ENCODE data around the gene CHD2. TPM values are rescaled to one million over a fixed set of nuclear protein-coding genes. Genes with fewer than 3 reads are reported as not detected.

CHD2 gene
- total and polyA plus RNA-seq, 7 donors = 16.0 to 108 (median 75.9) TPM

- no peak overlapping the region for H3K27ac ChIP-seq
- 85 to 93% methylated on average over 8 of the region's 8 CpGs for WGBS, 2 donors
- peaks cover 0 to 48% (median 40%) of the 10 kb centered on the region in 4 donors for H3K4me1 ChIP-seq
- TF ChIP-seq POLR2A (IDR thresholded peaks at IDR 0.05) = no peak
- no peak for TF ChIP-seq CTCF (IDR thresholded peaks at IDR 0.05)
- no peak for TF ChIP-seq EP300 (IDR thresholded peaks at IDR 0.05)
- TF ChIP-seq POLR2AphosphoS5 (IDR thresholded peaks at IDR 0.05) = no peak
- intact Hi-C loops (cut with DNase I) = no loop called here
- H3K9me3 ChIP-seq = no peaks in the 10 kb centered on the region
- H3K36me3 ChIP-seq = peaks cover 19 to 75% (median 38%) of the 10 kb centered on the region in 4 donors
- H3K27me3 ChIP-seq = no peaks in the 10 kb centered on the region
- no peak overlapping the region for H3K4me3 ChIP-seq
- DNase-seq = no peak
These were observed 124.8 kb downstream of the CHD2 start for GRCh38 chr15:93024716-93025624.

- no peak for TF ChIP-seq EP300 (IDR thresholded peaks at IDR 0.05)
- TF ChIP-seq POLR2A (IDR thresholded peaks at IDR 0.05) = no peak
- no peak for TF ChIP-seq POLR2AphosphoS5 (IDR thresholded peaks at IDR 0.05)
- no peak for TF ChIP-seq CTCF (IDR thresholded peaks at IDR 0.05)
- no peak overlapping the region for H3K27ac ChIP-seq
These were observed 125.5 kb downstream of the CHD2 start for GRCh38 chr15:93025625-93025982.

GRCh38 chr15:93026380-93026817 is 126.3 kb downstream of the CHD2 start:
- Histone ChIP-seq H3K27me3 (no peaks in the 10 kb centered on the region), H3K4me3 (no peak overlapping the region), H3K27ac (peak overlapping the region; percentile 84 to 91 (median 88)), H3K36me3 (peaks cover 14 to 61% (median 25%) of the 10 kb centered on the region in 4 donors), H3K9me3 (no peaks in the 10 kb centered on the region), H3K4me1 (peaks cover 0 to 60% (median 50%) of the 10 kb centered on the region in 4 donors)
- TF ChIP-seq POLR2AphosphoS5 (IDR thresholded peaks at IDR 0.05) (peak in 1 of 4 donors; percentile 24), EP300 (IDR thresholded peaks at IDR 0.05) (no peak), CTCF (IDR thresholded peaks at IDR 0.05) (no peak)
- WGBS, 2 donors = 89 to 94% methylated on average over 9 of the region's 9 CpGs
- DNase-seq = no peak
- intact Hi-C loops (cut with DNase I) = no loop called here

More at GRCh38 chr15:93025625-93025982, 125.5 kb downstream of the CHD2 start:
- no peak overlapping the region for H3K4me3 ChIP-seq
- intact Hi-C loops (cut with DNase I) = no loop called here
- H3K4me1 ChIP-seq = peaks cover 0 to 54% (median 45%) of the 10 kb centered on the region in 4 donors
- DNase-seq = no peak
- H3K36me3 ChIP-seq = peaks cover 14 to 69% (median 31%) of the 10 kb centered on the region in 4 donors
- H3K9me3 ChIP-seq = no peaks in the 10 kb centered on the region
- 52 to 90% methylated on average over 1 of the region's 1 CpG for WGBS, 2 donors
- no peaks in the 10 kb centered on the region for H3K27me3 ChIP-seq

GRCh38 chr15:93027413-93027812 is 127.3 kb downstream of the CHD2 start:
- peaks cover 0 to 60% (median 50%) of the 10 kb centered on the region in 4 donors for H3K4me1 ChIP-seq
- no peaks in the 10 kb centered on the region for H3K9me3 ChIP-seq
- peak; percentile 74 for DNase-seq
- intact Hi-C loops (cut with DNase I) = no loop called here
- H3K27me3 ChIP-seq = no peaks in the 10 kb centered on the region
- no peak overlapping the region for H3K4me3 ChIP-seq
- 87 to 88% methylated on average over 10 of the region's 10 CpGs for WGBS, 2 donors
- TF ChIP-seq POLR2AphosphoS5 (IDR thresholded peaks at IDR 0.05) (peak in 3 of 4 donors; percentile 10 to 33 (median 21)), EP300 (IDR thresholded peaks at IDR 0.05) (no peak), POLR2A (IDR thresholded peaks at IDR 0.05) (no peak)
- H3K27ac ChIP-seq = peak overlapping the region; percentile 84 to 91 (median 88)
- peaks cover 14 to 51% (median 19%) of the 10 kb centered on the region in 4 donors for H3K36me3 ChIP-seq

GRCh38 chr15:93028111-93028631 is 128.0 kb downstream of the CHD2 start:
- TF ChIP-seq POLR2AphosphoS5 (IDR thresholded peaks at IDR 0.05) (no peak), CTCF (IDR thresholded peaks at IDR 0.05) (no peak), POLR2A (IDR thresholded peaks at IDR 0.05) (no peak), EP300 (IDR thresholded peaks at IDR 0.05) (no peak)
- H3K27me3 ChIP-seq = no peaks in the 10 kb centered on the region
- intact Hi-C loops (cut with DNase I) = loop anchor here (2.0 kb wide), 2 partner anchors 45 to 231 kb away; no protein-coding TSS in a partner anchor
- peak overlapping the region in 1 of 4 donors; percentile 5 for H3K4me3 ChIP-seq
- H3K36me3 ChIP-seq = peaks cover 11 to 43% (median 15%) of the 10 kb centered on the region in 4 donors
- H3K4me1 ChIP-seq = peaks cover 0 to 60% (median 50%) of the 10 kb centered on the region in 4 donors
- peak; percentile 68 for DNase-seq
- H3K9me3 ChIP-seq = no peaks in the 10 kb centered on the region
- peak overlapping the region; percentile 84 to 91 (median 88) for H3K27ac ChIP-seq
- WGBS, 2 donors = 68 to 78% methylated on average over 13 of the region's 13 CpGs

All from sigmoid colon (tissue), 7 donors.